ENCODE data around the gene ALPK1.
"Not testable (repeated sequence)": the region's sequence is repeated elsewhere in the genome, so short reads cannot be mapped to it uniquely, and the experiment has no call there.

Gene ALPK1

GRCh38 chr4:112284662-112285411, 12.3 kb upstream of the ALPK1 start:
- peak; percentile 34 for DNase-seq

- DNase-seq, result peak; percentile 67
These were observed 9.7 kb upstream of the ALPK1 start for GRCh38 chr4:112287258-112287989.

- DNase-seq, result peak; percentile 79
These were observed 8.7 kb upstream of the ALPK1 start for GRCh38 chr4:112288455-112288854.

- DNase-seq, result no peak
These were observed 7.5 kb upstream of the ALPK1 start for GRCh38 chr4:112289407-112290253.

GRCh38 chr4:112290341-112290740, 6.8 kb upstream of the ALPK1 start:
- DNase-seq, result no peak

- no peak for DNase-seq
These were observed 2.6 kb downstream of the ALPK1 start for GRCh38 chr4:112299721-112300120.

GRCh38 chr4:112302320-112303274, 5.4 kb downstream of the ALPK1 start:
- peak; percentile 37 for DNase-seq

GRCh38 chr4:112305477-112305876, 8.3 kb downstream of the ALPK1 start:
- not testable (repeated sequence) for DNase-seq

- DNase-seq, result not testable (repeated sequence)
These were observed 12.2 kb downstream of the ALPK1 start for GRCh38 chr4:112309263-112309791.

GRCh38 chr4:112311516-112311915, 14.3 kb downstream of the ALPK1 start:
- DNase-seq, result no peak

- DNase-seq, result no peak
These were observed 15.6 kb downstream of the ALPK1 start for GRCh38 chr4:112312610-112313239.

- no peak for DNase-seq
These were observed 18.3 kb downstream of the ALPK1 start for GRCh38 chr4:112315446-112315845.

GRCh38 chr4:112316360-112316759, 19.2 kb downstream of the ALPK1 start:
- DNase-seq, result no peak

- DNase-seq, result no peak
These were observed 21.3 kb downstream of the ALPK1 start for GRCh38 chr4:112318239-112319142.

GRCh38 chr4:112321776-112322684, 24.9 kb downstream of the ALPK1 start:
- peak; percentile 85 for DNase-seq

GRCh38 chr4:112322866-112323265, 25.7 kb downstream of the ALPK1 start:
- DNase-seq, result no peak

GRCh38 chr4:112325530-112325929, 28.4 kb downstream of the ALPK1 start:
- no peak for DNase-seq

- DNase-seq, result peak; percentile 56
These were observed 31.0 kb downstream of the ALPK1 start for GRCh38 chr4:112327965-112328733.

Measured in CD4-positive, alpha-beta T cell treated with Interleukin-4 for 4 hours (primary cell).